Nephron (organoid): ENCODE results near the gene IDUA.

Experiments
- H3K27ac Mint-ChIP-seq, 3 experiments: 2 replicates each; pipeline ENCODE4 v1.8.0; 2020; ENCODE audit warnings: mixed read lengths in 3 of 3, mild to moderate bottlenecking in 2 of 3, moderate library complexity in 1 of 3
- H3K27me3 Mint-ChIP-seq: 2 replicates; pipeline ENCODE4 v1.8.0; 2021; ENCODE audit warnings: low read depth, mild to moderate bottlenecking, moderate library complexity, mixed read lengths
- H3K36me3 Mint-ChIP-seq: 2 replicates; pipeline ENCODE4 v1.8.0; 2020; ENCODE audit warnings: low read depth, mixed read lengths
- H3K4me1 Mint-ChIP-seq: 2 replicates; pipeline ENCODE4 v1.8.0; 2020; ENCODE audit warnings: mixed read lengths
- H3K4me3 Mint-ChIP-seq, 3 experiments: 2 replicates each; pipeline ENCODE4 v1.8.0; 2020; ENCODE audit warnings: mild to moderate bottlenecking in 3 of 3, mixed read lengths in 3 of 3, moderate library complexity in 2 of 3
- H3K9me3 Mint-ChIP-seq: 2 replicates; pipeline ENCODE4 v1.8.0; 2020; ENCODE audit warnings: mixed read lengths
- CTCF ChIP-seq, 3 experiments: fragments of 200-600 bp; sonication (generic); IDR thresholded peaks; one replicate each; pipeline ENCODE4 v1.5.0; 2021; ENCODE audit warnings: antibody characterized with exemption in 3 of 3; ENCODE audit not compliant: unreplicated experiment in 3 of 3

IDUA gene

GRCh38 chr4:955161-955921 is 31.5 kb upstream of the IDUA start:
- peaks cover 12% of the 10 kb centered on the region for H3K36me3 Mint-ChIP-seq
- no peak for TF ChIP-seq CTCF (IDR thresholded peaks at IDR 0.05; ENCODE audit: unreplicated experiment in 3 of 3)
- no peak overlapping the region for H3K27ac Mint-ChIP-seq
- no peaks in the 10 kb centered on the region for H3K9me3 Mint-ChIP-seq
- H3K4me3 Mint-ChIP-seq, result no peak overlapping the region
- no peaks in the 10 kb centered on the region for H3K27me3 Mint-ChIP-seq
- H3K4me1 Mint-ChIP-seq, result peaks cover 4% of the 10 kb centered on the region

- peaks cover 12% of the 10 kb centered on the region for H3K36me3 Mint-ChIP-seq
- H3K27ac Mint-ChIP-seq, result no peak overlapping the region
- no peaks in the 10 kb centered on the region for H3K27me3 Mint-ChIP-seq
- no peaks in the 10 kb centered on the region for H3K9me3 Mint-ChIP-seq
- H3K4me1 Mint-ChIP-seq, result peaks cover 2% of the 10 kb centered on the region
- TF ChIP-seq CTCF (IDR thresholded peaks at IDR 0.05; ENCODE audit: unreplicated experiment in 3 of 3), result no peak
- H3K4me3 Mint-ChIP-seq, result no peak overlapping the region
These were observed 30.9 kb upstream of the IDUA start for GRCh38 chr4:955931-956381.

- no peaks in the 10 kb centered on the region for H3K27me3 Mint-ChIP-seq
- H3K27ac Mint-ChIP-seq, result no peak overlapping the region
- peaks cover 12% of the 10 kb centered on the region for H3K36me3 Mint-ChIP-seq
- H3K4me1 Mint-ChIP-seq, result no peaks in the 10 kb centered on the region
- no peak for TF ChIP-seq CTCF (IDR thresholded peaks at IDR 0.05; ENCODE audit: unreplicated experiment in 3 of 3)
- no peaks in the 10 kb centered on the region for H3K9me3 Mint-ChIP-seq
- H3K4me3 Mint-ChIP-seq, result no peak overlapping the region
These were observed 30.2 kb upstream of the IDUA start for GRCh38 chr4:956531-957230.

- no peak overlapping the region for H3K4me3 Mint-ChIP-seq
- H3K36me3 Mint-ChIP-seq, result peaks cover 12% of the 10 kb centered on the region
- TF ChIP-seq CTCF (IDR thresholded peaks at IDR 0.05; ENCODE audit: unreplicated experiment in 3 of 3), result no peak
- H3K27ac Mint-ChIP-seq, result no peak overlapping the region
- no peaks in the 10 kb centered on the region for H3K4me1 Mint-ChIP-seq
- no peaks in the 10 kb centered on the region for H3K27me3 Mint-ChIP-seq
- H3K9me3 Mint-ChIP-seq, result no peaks in the 10 kb centered on the region
These were observed 29.6 kb upstream of the IDUA start for GRCh38 chr4:957231-957580.

GRCh38 chr4:957581-958313 is 29.1 kb upstream of the IDUA start:
- H3K36me3 Mint-ChIP-seq, result peaks cover 12% of the 10 kb centered on the region
- H3K27me3 Mint-ChIP-seq, result no peaks in the 10 kb centered on the region
- TF ChIP-seq CTCF (IDR thresholded peaks at IDR 0.05; ENCODE audit: unreplicated experiment in 3 of 3), result no peak
- no peak overlapping the region for H3K4me3 Mint-ChIP-seq
- H3K9me3 Mint-ChIP-seq, result no peaks in the 10 kb centered on the region
- no peaks in the 10 kb centered on the region for H3K4me1 Mint-ChIP-seq
- H3K27ac Mint-ChIP-seq, result no peak overlapping the region
